ENCODE results near the gene WDR88. TPM values are rescaled to one million over a fixed set of nuclear protein-coding genes. Genes with fewer than 3 reads are reported as not detected.
"Not testable (repeated sequence)": the region's sequence is repeated elsewhere in the genome, so short reads cannot be mapped to it uniquely, and the experiment has no call there.

The WDR88 gene
- total and polyA plus RNA-seq, 2 of the 13 experiments (the other 11 are each of a cell fraction or from before 2014, with no cell fraction given), result not detected

- DNase-seq (ENCODE audit: low spot score); in situ Hi-C loops (cut with HindIII; ENCODE audit: extremely low pct_ligation_motif_present, low pct_unique_long_range_greater_than_20kb); H4K20me1 ChIP-seq (ENCODE audit: insufficient read depth, low read length); H3K79me2 ChIP-seq (ENCODE audit: insufficient read depth, low read length); POLR2A ChIA-PET; H3K4me2 ChIP-seq (ENCODE audit: low read depth, low read length); CTCF ChIA-PET (ENCODE audit: low intra/inter-chr PET ratio, low total read pairs); BruUV-seq (replicated peaks); H2AFZ ChIP-seq (ENCODE audit: low read length); H3K27me3 ChIP-seq (ENCODE audit: control insufficient read depth in 1 of 2, insufficient read depth in 2 of 2, low read length in 2 of 2); H3K36me3 ChIP-seq (replicated peaks in 1 of 2; ENCODE audit: control insufficient read depth in 1 of 2, insufficient read depth in 2 of 2, low read length in 2 of 2); H3K27ac ChIP-seq (ENCODE audit: extremely low read length, insufficient read depth, low read length); H3K9ac ChIP-seq (ENCODE audit: insufficient read depth, low read depth, low read length); intact Hi-C loops (cut with micrococcal nuclease; ENCODE audit: unreplicated experiment); FAIRE-seq; ATAC-seq; H3K9me3 ChIP-seq (ENCODE audit: low read length); H3K4me3 ChIP-seq (replicated peaks in 1 of 3; ENCODE audit: insufficient read depth in 1 of 3, low read depth in 2 of 3, low read length in 3 of 3): not testable (repeated sequence)
- H3K4me1 ChIP-seq (ENCODE audit: insufficient read depth, low read length), result peaks cover 14% of the 10 kb centered on the region
- 49% methylated on average over 4 of the region's 4 CpGs for WGBS (ENCODE audit: low lambda C conversion rate)
Measured at GRCh38 chr19:33191092-33191491, 59.2 kb downstream of the WDR88 start.

GRCh38 chr19:33191501-33191900 lies 59.6 kb downstream of the WDR88 start:
- intact Hi-C loops (cut with micrococcal nuclease; ENCODE audit: unreplicated experiment), result no loop called here
- H4K20me1 ChIP-seq (ENCODE audit: insufficient read depth, low read length), result no peaks in the 10 kb centered on the region
- ATAC-seq (no peak), FAIRE-seq (no peak), DNase-seq (ENCODE audit: low spot score) (no peak)
- no peak overlapping the region for H3K4me3 ChIP-seq (replicated peaks in 1 of 3; ENCODE audit: insufficient read depth in 1 of 3, low read depth in 2 of 3, low read length in 3 of 3)
- CTCF ChIA-PET (ENCODE audit: low intra/inter-chr PET ratio, low total read pairs), result no interaction called here
- peaks cover 1 to 6% of the 10 kb centered on the region in 2 experiments; a peak in 2 of 5 replicates for H3K27me3 ChIP-seq (ENCODE audit: control insufficient read depth in 1 of 2, insufficient read depth in 2 of 2, low read length in 2 of 2)
- 30% methylated on average over 5 of the region's 6 CpGs for WGBS (ENCODE audit: low lambda C conversion rate)
- H3K4me2 ChIP-seq (ENCODE audit: low read depth, low read length), result no peak overlapping the region
- H3K9me3 ChIP-seq (ENCODE audit: low read length), result no peaks in the 10 kb centered on the region
- 0 out of 5 replicates have a peak, but pooled peaks cover 0 to 2% of the 10 kb centered on the region in 2 experiments for H3K36me3 ChIP-seq (replicated peaks in 1 of 2; ENCODE audit: control insufficient read depth in 1 of 2, insufficient read depth in 2 of 2, low read length in 2 of 2)
- BruUV-seq (replicated peaks), result no TSS peak
- POLR2A ChIA-PET, result no interaction called here
- H2AFZ ChIP-seq (ENCODE audit: low read length), result no peak overlapping the region
- in situ Hi-C loops (cut with HindIII; ENCODE audit: extremely low pct_ligation_motif_present, low pct_unique_long_range_greater_than_20kb), result no loop called here
- H3K9ac ChIP-seq (ENCODE audit: insufficient read depth, low read depth, low read length), result no peak overlapping the region
- H3K27ac ChIP-seq (ENCODE audit: extremely low read length, insufficient read depth, low read length), result no peak overlapping the region
- H3K79me2 ChIP-seq (ENCODE audit: insufficient read depth, low read length), result peaks cover 10% of the 10 kb centered on the region
- H3K4me1 ChIP-seq (ENCODE audit: insufficient read depth, low read length), result peaks cover 18% of the 10 kb centered on the region
- TF ChIP-seq DBP (CRISPR knock-in tag; IDR thresholded peaks at IDR 0.05; ENCODE audit: not compliant biosample characterization) (no peak), ZNF576 (CRISPR knock-in tag; IDR thresholded peaks at IDR 0.05) (no peak), FOXA3 (CRISPR knock-in tag; IDR thresholded peaks at IDR 0.05) (no peak), ZNF773 (CRISPR knock-in tag; IDR thresholded peaks at IDR 0.05; ENCODE audit: borderline replicate concordance) (no peak), ZNF619 (CRISPR knock-in tag; IDR thresholded peaks at IDR 0.05) (no peak), HMG20A (CRISPR knock-in tag; IDR thresholded peaks at IDR 0.05; ENCODE audit: borderline replicate concordance) (no peak), POGK (CRISPR knock-in tag; conservative IDR thresholded peaks at IDR 0.05) (no peak), ATF7 (IDR thresholded peaks at IDR 0.05) (no peak), ATF7 (CRISPR knock-in tag; IDR thresholded peaks at IDR 0.05) (no peak), SP5 (CRISPR knock-in tag; IDR thresholded peaks at IDR 0.05; ENCODE audit: borderline replicate concordance, low read depth) (no peak), ZFYVE20 (CRISPR knock-in tag; IDR thresholded peaks at IDR 0.05; ENCODE audit: borderline replicate concordance, low read depth) (no peak), ZSCAN5A (CRISPR knock-in tag; IDR thresholded peaks at IDR 0.05; ENCODE audit: borderline replicate concordance) (no peak), NR2F2 (IDR thresholded peaks at IDR 0.05; ENCODE audit: borderline replicate concordance, low read depth) (no peak), ZNF121 (CRISPR knock-in tag; IDR thresholded peaks at IDR 0.05) (no peak)
